Measurements from ENCODE around the gene DOLK.

The DOLK gene

GRCh38 chr9:128910906-128911305 is 36.5 kb downstream of the DOLK start:
- DNase-seq, result no peak

DNA sequence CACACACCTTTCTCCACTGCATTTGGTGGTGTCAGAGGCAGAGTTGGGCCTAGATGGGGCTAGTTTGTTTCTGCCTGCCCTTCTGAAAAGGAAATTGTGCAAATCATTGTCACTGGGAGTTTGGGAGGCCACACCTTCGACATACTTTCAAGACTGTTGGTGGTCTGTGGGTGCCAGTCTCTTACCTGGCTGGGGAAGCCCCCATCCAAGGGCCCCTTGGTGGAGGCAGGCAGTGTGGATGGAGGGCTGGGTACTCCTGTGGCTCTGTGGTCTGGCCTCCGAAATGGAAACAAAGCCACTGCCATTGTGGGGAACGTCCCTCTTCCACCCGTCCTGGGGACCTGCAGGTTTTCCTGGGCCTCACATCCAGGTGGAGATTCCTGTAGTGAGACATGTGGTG is 37.5 kb downstream of the DOLK start:
- DNase-seq, result no peak

- no peak for DNase-seq
Observed at GRCh38 chr9:128908372-128908771, 39.0 kb downstream of the DOLK start.

- no peak for DNase-seq
Observed at GRCh38 chr9:128906741-128907140, 40.7 kb downstream of the DOLK start.

DNA sequence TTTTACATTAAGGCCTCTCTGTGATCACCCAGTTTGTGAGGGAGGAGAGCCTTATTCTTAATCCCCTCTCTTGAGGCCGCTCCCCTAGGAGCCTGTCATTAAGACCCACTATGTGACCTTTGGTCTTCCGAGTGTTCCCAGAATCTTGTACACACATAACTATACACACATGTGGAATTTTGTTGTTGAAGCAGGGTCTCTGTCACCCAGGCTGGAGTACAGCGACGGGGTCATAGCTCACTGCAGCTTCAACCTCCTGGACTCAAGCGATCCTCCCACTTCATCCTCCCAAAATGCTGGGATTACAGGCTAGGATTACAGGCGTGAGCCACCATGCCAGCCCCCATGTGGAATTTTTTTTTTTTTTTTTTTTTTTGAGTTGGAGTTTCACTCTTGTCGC is 41.4 kb downstream of the DOLK start:
- no peak for DNase-seq

- DNase-seq, result no peak
Observed at GRCh38 chr9:128903871-128904620, 43.4 kb downstream of the DOLK start.

- no peak for DNase-seq
Observed at GRCh38 chr9:128903079-128903461, 44.3 kb downstream of the DOLK start.

DNA sequence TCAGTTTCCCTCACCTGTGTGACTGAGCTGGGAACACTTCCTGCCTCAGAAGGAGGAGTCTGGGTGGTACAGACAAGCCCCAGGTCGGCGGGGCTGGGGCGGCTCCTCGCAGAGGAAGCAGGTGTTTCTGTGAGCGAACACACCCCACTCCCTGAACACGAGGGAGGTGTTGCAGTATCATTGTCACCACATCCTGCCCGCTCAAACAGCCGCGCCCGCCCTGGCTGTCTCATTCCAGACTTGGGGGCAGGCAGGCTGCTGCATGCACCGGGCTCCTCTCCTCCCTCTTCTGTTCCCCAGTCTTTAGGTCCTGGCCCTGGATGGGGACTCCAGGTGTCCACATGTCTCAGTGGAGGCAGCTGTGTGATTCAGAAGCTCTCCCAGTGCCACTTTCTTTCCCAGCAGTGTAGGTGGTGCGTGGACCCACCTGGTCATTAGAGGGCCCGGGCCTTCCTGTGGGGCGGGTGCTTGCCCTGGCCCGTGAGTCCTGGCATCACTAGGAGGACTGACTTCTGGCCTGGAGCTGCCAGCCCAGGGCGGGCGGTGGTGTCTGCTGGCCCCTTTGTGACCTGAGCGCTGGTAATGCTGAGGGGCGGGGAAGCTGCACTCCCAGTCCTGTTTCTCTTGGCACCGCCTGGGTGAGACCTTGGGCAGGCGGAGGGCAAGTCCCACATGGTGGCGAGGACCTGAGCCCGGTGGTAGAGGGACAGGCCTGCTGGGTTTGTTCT is 44.9 kb downstream of the DOLK start:
- no peak for DNase-seq

GRCh38 chr9:128901822-128902221 is 45.6 kb downstream of the DOLK start:
- no peak for DNase-seq

DNA sequence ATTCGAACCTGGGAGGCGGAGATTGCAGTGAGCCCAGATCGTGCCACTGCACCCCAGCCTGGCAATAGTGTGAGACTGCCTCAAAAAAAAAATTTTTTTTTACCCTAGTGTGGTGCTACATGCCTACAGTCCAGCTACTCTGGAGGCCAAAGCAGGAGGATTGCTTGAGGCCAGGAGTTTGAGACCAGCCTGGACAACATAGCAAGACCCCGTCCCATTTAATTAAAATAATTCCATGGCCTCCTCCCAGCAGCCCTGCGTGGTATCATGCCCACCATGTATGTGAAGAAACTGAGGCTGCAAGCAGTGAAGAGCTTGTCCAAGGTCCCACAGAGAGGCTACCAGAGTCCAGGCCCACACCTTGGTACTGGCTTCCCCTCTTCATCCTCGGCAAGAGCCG is 46.0 kb downstream of the DOLK start:
- DNase-seq, result no peak

- DNase-seq, result no peak
Observed at GRCh38 chr9:128899566-128900322, 47.7 kb downstream of the DOLK start.

- DNase-seq, result no peak
Observed at GRCh38 chr9:128898845-128899565, 48.4 kb downstream of the DOLK start.

GRCh38 chr9:128898382-128898781 is 49.0 kb downstream of the DOLK start:
- no peak for DNase-seq

DNA sequence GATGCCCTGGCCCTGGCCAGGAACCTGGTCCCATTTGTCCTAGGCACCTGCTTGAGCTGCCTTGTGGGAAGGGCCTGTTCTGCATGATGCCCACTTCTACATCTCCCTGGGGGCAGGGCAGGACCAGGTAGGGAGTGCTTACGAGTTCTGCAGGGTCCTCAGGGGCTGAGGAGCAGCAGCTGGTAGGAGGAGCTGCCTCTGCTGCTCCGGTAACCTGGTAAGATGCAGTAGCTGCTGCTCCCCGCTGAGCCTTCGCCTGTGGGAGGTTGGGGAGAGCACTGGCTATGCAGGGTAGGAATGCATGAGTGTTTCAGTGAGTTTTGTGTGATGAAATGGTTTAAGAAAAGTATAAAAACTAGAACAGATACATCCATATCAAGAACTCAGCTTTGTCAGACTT is 51.8 kb downstream of the DOLK start:
- no peak for DNase-seq
